CD4-positive, alpha-beta T cell (primary cell): ENCODE measurements around the gene ANKRD33. TPM values are rescaled to one million over a fixed set of nuclear protein-coding genes. Genes with fewer than 3 reads are reported as not detected.
"Not testable (repeated sequence)": the region's sequence is repeated elsewhere in the genome, so short reads cannot be mapped to it uniquely, and the experiment has no call there.

Source experiments
- ATAC-seq: fragments of 200-7000 bp; cut with Tn5 transposase; one replicate; pipeline ENCODE4 v1.10.0; 2022; ENCODE audit warnings: mild to moderate bottlenecking; ENCODE audit not compliant: poor library complexity
- CTCF ChIA-PET: fragments of 350-600 bp; sonication (Branson Sonifier 250); formaldehyde crosslinking; loops from one replicate; lab custom pipeline; 2021; ENCODE audit warnings: antibody characterized with exemption, inconsistent platforms; lab: Charles Lee
- POLR2A ChIA-PET: fragments of 350-600 bp; sonication (Branson Sonifier 250); formaldehyde crosslinking; loops from one replicate; lab custom pipeline; 2021; ENCODE audit warnings: antibody characterized with exemption, inconsistent platforms; lab: Charles Lee
- DNase-seq, 14 experiments: peaks; one replicate each; pipeline ENCODE4 v3.0.0-alpha.2; 2013 to 2020; ENCODE audit warnings: mixed read lengths in 2 of 14
- H3K27ac ChIP-seq, 2 donors: one replicate each; pipeline versions ENCODE4 v1.5.1 to v1.7.0; 2013; ENCODE audit warnings: low read length in 2 of 2, low read depth in 1 of 2, mild to moderate bottlenecking in 1 of 2
- H3K27me3 ChIP-seq, 2 experiments: 1 replicate in 1 of 2; 2 replicates in 1 of 2; pipeline versions ENCODE4 v1.6.1 to v1.7.0; 2013; ENCODE audit warnings: low read length in 2 of 2, control low read depth in 1 of 2, mild to moderate bottlenecking in 1 of 2, moderate library complexity in 1 of 2; ENCODE audit not compliant: insufficient read depth in 2 of 2, control insufficient read depth in 1 of 2
- H3K36me3 ChIP-seq: one replicate; pipeline ENCODE4 v1.6.1; 2013; ENCODE audit warnings: low read length, control low read depth; ENCODE audit not compliant: insufficient read depth
- H3K4me1 ChIP-seq: one replicate; pipeline ENCODE4 v1.6.1; 2013; ENCODE audit warnings: low read length, control low read depth; ENCODE audit not compliant: insufficient read depth
- H3K4me3 ChIP-seq: one replicate; pipeline ENCODE4 v1.5.1; 2013; ENCODE audit warnings: mild to moderate bottlenecking, low read length, moderate library complexity
- H3K9me3 ChIP-seq, 2 experiments: 1 replicate in 1 of 2; 2 replicates in 1 of 2; pipeline versions ENCODE4 v1.6.1 to v1.7.0; 2013; ENCODE audit warnings: low read length in 2 of 2, mild to moderate bottlenecking in 2 of 2, control low read depth in 1 of 2, moderate library complexity in 1 of 2; ENCODE audit not compliant: control insufficient read depth in 1 of 2, insufficient read depth in 1 of 2
- H3K27ac Mint-ChIP-seq: one replicate; pipeline ENCODE4 v1.8.0; 2020; ENCODE audit warnings: mixed read lengths
- H3K27me3 Mint-ChIP-seq: one replicate; pipeline ENCODE4 v1.8.0; 2021; ENCODE audit warnings: mixed read lengths
- H3K36me3 Mint-ChIP-seq: one replicate; pipeline ENCODE4 v1.8.0; 2021; ENCODE audit warnings: low read depth, mixed read lengths
- H3K4me1 Mint-ChIP-seq: one replicate; pipeline ENCODE4 v1.8.0; 2021; ENCODE audit warnings: low read depth, mixed read lengths
- H3K4me3 Mint-ChIP-seq: one replicate; pipeline ENCODE4 v1.8.0; 2020; ENCODE audit warnings: mild to moderate bottlenecking, mixed read lengths
- H3K9me3 Mint-ChIP-seq: one replicate; pipeline ENCODE4 v1.8.0; 2020; ENCODE audit warnings: mixed read lengths
- intact Hi-C, 2 experiments: fragments of 100-400 bp; cut with DNase I in 1 of 2; cut with micrococcal nuclease in 1 of 2; formaldehyde crosslinking; loops; one replicate each; pipeline versions ENCODE4 v1.15.1 to v1.9.0; 2023 to 2025; cut with DNase I, micrococcal nuclease
- total RNA-seq, 174 experiments: library from RNA in 2 of 174; stranded (reverse) in 2 of 174; gene quantifications; one replicate each; pipeline ENCODE4 v1.2.3 and lab custom pipeline; 2021 to 2026
- TF ChIP-seq, protein P1 (sequence below): fragments of 200-600 bp; IDR thresholded peaks from one replicate; pipeline ENCODE4 v1.8.0; 2022; ENCODE audit warnings: antibody characterized with exemption, mild to moderate bottlenecking

Gene ANKRD33
- total RNA-seq, 2 experiments from 2014 or later: not detected

GRCh38 chr12:51883998-51884675 lies 3.8 kb upstream of the ANKRD33 start:
- Histone ChIP-seq H3K4me1 (peaks cover 11% of the 10 kb centered on the region), H3K36me3 (no peaks in the 10 kb centered on the region), H3K4me3 (no peak overlapping the region), H3K9me3 (peaks cover 0 to 8% of the 10 kb centered on the region in 2 experiments), H3K27ac (no peak overlapping the region), H3K27me3 (no peaks in the 10 kb centered on the region)
- intact Hi-C loops: no loop called here
- POLR2A ChIA-PET: no interaction called here
- no peaks in the 10 kb centered on the region for H3K27me3 Mint-ChIP-seq
- no peak overlapping the region for H3K4me3 Mint-ChIP-seq
- peak overlapping the region; percentile 94 for H3K27ac Mint-ChIP-seq
- H3K36me3 Mint-ChIP-seq: no peaks in the 10 kb centered on the region
- ATAC-seq (no peak), DNase-seq (no peak)
- H3K9me3 Mint-ChIP-seq: no peaks in the 10 kb centered on the region
- CTCF ChIA-PET: no interaction called here
- TF ChIP-seq, protein P1, sequence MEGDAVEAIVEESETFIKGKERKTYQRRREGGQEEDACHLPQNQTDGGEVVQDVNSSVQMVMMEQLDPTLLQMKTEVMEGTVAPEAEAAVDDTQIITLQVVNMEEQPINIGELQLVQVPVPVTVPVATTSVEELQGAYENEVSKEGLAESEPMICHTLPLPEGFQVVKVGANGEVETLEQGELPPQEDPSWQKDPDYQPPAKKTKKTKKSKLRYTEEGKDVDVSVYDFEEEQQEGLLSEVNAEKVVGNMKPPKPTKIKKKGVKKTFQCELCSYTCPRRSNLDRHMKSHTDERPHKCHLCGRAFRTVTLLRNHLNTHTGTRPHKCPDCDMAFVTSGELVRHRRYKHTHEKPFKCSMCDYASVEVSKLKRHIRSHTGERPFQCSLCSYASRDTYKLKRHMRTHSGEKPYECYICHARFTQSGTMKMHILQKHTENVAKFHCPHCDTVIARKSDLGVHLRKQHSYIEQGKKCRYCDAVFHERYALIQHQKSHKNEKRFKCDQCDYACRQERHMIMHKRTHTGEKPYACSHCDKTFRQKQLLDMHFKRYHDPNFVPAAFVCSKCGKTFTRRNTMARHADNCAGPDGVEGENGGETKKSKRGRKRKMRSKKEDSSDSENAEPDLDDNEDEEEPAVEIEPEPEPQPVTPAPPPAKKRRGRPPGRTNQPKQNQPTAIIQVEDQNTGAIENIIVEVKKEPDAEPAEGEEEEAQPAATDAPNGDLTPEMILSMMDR: no peak
- peaks cover 21% of the 10 kb centered on the region for H3K4me1 Mint-ChIP-seq

- no peaks in the 10 kb centered on the region for H3K36me3 ChIP-seq
- Mint-ChIP-seq H3K4me1 (peaks cover 21% of the 10 kb centered on the region), H3K36me3 (no peaks in the 10 kb centered on the region), H3K9me3 (no peaks in the 10 kb centered on the region), H3K27ac (peak overlapping the region; percentile 94), H3K4me3 (no peak overlapping the region), H3K27me3 (no peaks in the 10 kb centered on the region)
- POLR2A ChIA-PET: interaction anchor here (2.2 kb wide), 1 partner anchor 64 kb away, joined by 15 read pairs; no protein-coding TSS in a partner anchor
- DNase-seq: peak in 1 of 14 experiments; percentile 28
- CTCF ChIA-PET: no interaction called here
- H3K4me3 ChIP-seq: no peak overlapping the region
- H3K27me3 ChIP-seq: no peaks in the 10 kb centered on the region
- peaks cover 11% of the 10 kb centered on the region for H3K4me1 ChIP-seq
- no peak for ATAC-seq
- TF ChIP-seq, protein P1: no peak
- intact Hi-C loops: no loop called here
- peaks cover 0 to 8% of the 10 kb centered on the region in 2 experiments for H3K9me3 ChIP-seq
- no peak overlapping the region for H3K27ac ChIP-seq
Observed at GRCh38 chr12:51884676-51885229, 3.1 kb upstream of the ANKRD33 start.

DNA sequence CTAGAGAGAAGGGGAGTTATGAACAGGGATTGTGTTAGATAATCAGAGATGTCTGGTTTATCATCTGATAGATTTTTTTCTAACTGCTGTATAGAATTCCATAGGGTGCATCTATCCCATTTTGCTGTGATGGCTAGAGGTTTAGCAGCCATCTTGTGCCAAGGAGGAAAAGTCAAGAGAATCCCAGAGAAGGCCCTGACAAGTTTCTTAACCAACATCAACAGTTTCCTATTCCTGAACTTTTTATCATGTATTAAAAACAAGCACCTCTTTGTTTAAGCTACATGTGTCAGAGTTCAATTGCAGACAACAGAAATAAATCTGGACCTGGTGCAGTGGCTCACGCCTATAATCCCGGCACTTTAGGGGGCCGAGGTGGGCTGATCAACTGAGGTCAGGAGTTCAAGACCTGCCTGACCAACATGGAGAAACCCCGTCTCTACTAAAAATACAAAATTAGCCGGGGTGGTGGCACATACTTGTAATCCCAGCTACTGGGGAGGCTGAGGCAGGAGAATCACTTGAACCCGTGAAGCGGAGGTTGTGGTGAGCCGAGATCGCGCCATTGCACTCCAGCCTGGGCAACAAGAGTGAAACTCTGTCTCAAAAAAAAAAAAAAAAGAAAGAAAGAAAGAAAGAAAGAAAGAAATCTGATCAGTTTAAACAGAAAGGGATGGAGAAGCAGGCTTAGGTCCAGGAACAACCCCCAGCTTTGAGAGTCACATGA lies 2.4 kb upstream of the ANKRD33 start:
- H3K9me3 Mint-ChIP-seq, H3K36me3 Mint-ChIP-seq, H3K36me3 ChIP-seq, intact Hi-C loops, H3K4me3 ChIP-seq, ATAC-seq, H3K9me3 ChIP-seq, H3K27me3 Mint-ChIP-seq, H3K27me3 ChIP-seq, H3K27ac ChIP-seq, DNase-seq: not testable (repeated sequence)
- ChIA-PET POLR2A (interaction anchor here (0.9 to 2.2 kb wide), 6 partner anchors 16 to 184 kb away, joined by 3 to 15 read pairs (median 4); partner anchors contain the start of gene ATG101), CTCF (interaction anchor here (1.0 kb wide), 1 partner anchor 85 kb away, joined by 3 read pairs; no protein-coding TSS in a partner anchor)
- peaks cover 11% of the 10 kb centered on the region for H3K4me1 ChIP-seq
- peaks cover 21% of the 10 kb centered on the region for H3K4me1 Mint-ChIP-seq
- peak overlapping the region; percentile 23 for H3K4me3 Mint-ChIP-seq
- peak overlapping the region; percentile 94 for H3K27ac Mint-ChIP-seq
